HG03439 (cell line): ENCODE data around the gene AFF3.
"Not testable (repeated sequence)": the region's sequence is repeated elsewhere in the genome, so short reads cannot be mapped to it uniquely, and the experiment has no call there.

ENCODE experiments used
- ATAC-seq: cut with Tn5 transposase; IDR thresholded peaks from one replicate; pipeline ENCODE4 v1.9.1; 2021; ENCODE audit warnings: mild to moderate bottlenecking, moderate library complexity; ENCODE audit not compliant: unreplicated experiment

The AFF3 gene

DNA sequence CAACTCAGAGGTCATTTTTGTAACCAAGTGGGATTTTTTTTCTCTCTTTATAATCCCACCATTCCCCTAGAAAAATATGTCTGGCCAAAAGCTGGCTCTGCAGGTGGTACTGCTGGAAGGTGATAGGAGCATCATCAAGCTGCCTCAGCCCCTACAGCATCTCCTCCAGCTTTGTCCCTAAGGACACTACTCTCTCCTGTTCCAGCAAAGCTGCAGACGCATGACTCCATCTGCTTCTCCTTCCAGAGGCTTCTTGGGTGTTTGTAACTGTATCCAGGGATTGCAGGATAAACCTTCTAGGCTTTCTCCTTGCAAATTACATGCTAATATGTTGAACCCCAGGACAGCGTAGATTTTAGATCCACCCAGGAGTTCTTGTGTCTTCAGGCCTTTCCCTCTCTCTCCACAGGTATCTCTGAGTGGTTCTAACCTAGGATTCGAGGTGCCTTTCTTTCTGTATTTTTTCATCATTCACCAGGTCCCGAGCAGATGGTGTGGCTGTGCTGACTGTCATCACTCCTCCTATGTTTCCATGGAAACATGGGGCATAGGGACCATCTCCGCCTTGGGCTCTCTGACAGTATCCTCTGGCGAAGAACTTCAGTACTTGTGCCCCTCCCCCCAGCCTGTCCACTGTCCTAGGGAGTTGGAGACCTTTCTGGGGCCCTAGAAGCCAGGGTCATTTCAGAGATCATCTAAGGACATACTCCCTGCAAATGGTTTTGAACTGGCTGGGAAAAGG is 34.3 kb downstream of the AFF3 start:
- ATAC-seq = no peak

GRCh38 chr2:100107440-100107839 is 35.0 kb downstream of the AFF3 start:
- no peak for ATAC-seq

- ATAC-seq = no peak
Measured at GRCh38 chr2:100106460-100106859, 35.9 kb downstream of the AFF3 start.

DNA sequence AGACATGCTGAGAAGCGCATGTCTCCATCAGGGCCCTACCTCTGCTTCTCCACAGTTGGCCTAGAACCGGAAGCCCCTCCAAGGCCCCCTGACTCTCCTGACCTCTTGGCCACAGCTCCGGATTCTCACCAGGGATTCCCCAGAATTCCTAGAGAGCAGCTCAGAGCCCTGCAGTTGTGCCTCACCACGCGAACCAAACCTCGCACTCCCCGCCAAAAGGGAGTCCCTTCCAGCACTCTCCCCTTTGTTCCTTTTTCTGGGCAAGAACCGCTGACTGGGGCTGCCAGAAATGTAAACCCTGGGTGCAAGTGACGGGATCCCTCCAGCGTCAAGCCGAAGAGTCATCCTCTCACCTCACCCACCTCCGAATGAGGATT is 36.7 kb downstream of the AFF3 start:
- no peak for ATAC-seq

GRCh38 chr2:100104718-100105677 is 37.4 kb downstream of the AFF3 start:
- ATAC-seq = no peak

- ATAC-seq = not testable (repeated sequence)
Measured at GRCh38 chr2:100104265-100104664, 38.1 kb downstream of the AFF3 start.

GRCh38 chr2:100103527-100104252 is 38.7 kb downstream of the AFF3 start:
- not testable (repeated sequence) for ATAC-seq

DNA sequence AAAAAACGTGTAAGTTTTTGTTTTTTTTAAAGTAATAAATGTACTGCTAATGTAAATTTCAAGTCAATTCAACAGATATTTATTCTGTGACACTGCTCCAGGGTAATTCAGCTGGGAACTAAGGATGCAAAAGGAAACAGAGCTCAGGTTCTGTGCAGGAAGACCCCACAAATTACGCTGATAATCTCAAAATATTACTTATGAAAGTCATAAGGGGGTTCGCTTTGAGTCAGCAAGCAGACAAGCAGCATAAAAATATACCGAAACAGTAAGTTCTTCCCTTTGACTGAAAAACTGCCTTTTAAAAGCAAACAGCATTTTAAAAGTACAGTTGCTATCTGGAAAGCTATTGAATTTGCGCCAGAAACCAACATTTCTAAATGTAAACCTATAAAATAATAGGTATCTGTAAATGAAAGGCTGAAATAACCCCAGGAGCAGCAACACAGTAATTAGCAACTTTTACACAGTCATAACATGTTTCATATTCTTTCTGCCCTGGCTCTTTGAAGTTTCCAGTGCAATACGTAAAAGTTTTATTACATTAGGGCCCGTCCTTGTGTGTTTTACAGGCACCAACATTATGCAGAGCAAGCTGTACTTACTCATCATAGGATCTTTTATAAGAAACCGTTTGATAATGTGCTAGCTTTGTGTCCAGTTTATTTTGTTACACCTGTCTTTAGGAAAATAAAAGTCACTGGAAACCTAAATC is 39.8 kb downstream of the AFF3 start:
- ATAC-seq = not testable (repeated sequence)

DNA sequence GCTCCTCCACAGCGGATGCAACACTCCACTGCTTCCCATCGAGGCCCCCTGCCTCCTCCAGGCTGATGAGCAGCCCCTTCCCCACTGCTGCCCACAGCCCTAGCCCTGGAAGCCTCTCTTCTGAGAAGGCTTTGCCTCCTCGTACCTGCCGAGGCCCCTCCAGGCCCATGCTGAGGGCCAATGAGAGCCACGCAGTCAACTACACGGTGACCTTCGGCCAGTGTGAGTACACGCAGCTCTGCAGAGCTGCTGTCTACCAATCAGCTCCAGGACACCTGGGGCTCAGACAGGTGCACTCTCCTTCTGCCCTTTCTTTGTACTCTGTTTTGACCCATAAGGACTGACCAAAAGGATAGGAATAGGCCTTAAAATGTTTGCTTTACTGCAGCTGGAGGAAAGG is 43.5 kb downstream of the AFF3 start:
- not testable (repeated sequence) for ATAC-seq

GRCh38 chr2:100097611-100098294 is 44.6 kb downstream of the AFF3 start:
- not testable (repeated sequence) for ATAC-seq

DNA sequence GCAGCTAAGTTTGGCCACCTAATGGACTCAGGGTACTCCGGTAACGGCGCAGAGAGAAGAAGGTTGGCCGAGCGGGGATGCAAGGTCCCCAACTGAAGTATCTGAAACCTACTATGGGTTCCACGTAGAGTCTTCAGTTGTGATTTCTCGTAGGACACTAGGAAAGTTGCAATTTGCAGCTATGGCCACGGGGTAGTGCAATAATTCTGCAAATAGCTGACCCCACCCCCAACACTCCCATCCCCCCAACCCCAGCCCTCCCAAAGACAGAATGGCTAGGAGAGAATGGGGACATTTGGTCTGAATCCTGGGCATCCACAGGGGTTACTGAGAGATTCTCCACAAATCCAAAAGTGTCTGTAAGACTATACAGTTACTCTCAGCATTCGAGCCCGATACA is 46.5 kb downstream of the AFF3 start:
- not testable (repeated sequence) for ATAC-seq

DNA sequence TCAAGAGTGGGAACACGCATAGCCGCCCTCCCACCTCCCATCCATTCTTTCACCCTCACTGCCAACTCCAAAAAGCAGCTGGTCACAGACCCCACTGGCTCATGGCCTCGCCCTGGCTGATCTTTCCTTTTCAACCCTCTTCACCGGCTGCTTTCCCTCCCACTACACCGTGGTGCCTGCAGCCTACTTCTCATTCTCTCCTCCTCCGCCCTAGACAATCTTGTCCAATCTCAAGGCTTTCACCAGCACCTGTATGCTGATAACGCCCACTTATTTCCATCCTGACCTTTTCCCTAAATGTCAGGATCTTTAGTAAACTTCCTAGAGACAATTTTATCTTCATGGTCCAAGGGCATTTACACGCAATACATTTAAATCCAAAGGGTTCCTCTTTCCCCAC is 50.6 kb downstream of the AFF3 start:
- not testable (repeated sequence) for ATAC-seq

DNA sequence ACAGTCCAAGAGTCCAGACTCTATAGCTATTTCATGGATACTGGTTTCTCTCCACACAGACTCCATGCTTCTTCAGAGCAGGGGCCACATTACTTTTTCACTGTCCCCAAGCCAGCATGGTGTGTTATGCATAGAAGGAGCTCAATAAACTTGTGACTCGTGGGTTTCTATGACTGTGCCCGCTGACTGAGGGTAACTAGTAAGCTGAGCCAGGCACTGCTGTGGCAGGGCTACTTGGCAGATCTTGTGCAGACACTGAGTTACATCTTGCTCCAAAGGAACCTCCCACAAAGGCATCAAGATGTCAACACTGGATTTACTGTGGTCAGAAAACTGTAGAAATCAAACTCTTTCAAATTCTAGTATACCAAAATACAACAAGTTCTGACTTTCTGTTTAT is 56.6 kb downstream of the AFF3 start:
- not testable (repeated sequence) for ATAC-seq

- not testable (repeated sequence) for ATAC-seq
Measured at GRCh38 chr2:100083421-100084216, 58.8 kb downstream of the AFF3 start.

DNA sequence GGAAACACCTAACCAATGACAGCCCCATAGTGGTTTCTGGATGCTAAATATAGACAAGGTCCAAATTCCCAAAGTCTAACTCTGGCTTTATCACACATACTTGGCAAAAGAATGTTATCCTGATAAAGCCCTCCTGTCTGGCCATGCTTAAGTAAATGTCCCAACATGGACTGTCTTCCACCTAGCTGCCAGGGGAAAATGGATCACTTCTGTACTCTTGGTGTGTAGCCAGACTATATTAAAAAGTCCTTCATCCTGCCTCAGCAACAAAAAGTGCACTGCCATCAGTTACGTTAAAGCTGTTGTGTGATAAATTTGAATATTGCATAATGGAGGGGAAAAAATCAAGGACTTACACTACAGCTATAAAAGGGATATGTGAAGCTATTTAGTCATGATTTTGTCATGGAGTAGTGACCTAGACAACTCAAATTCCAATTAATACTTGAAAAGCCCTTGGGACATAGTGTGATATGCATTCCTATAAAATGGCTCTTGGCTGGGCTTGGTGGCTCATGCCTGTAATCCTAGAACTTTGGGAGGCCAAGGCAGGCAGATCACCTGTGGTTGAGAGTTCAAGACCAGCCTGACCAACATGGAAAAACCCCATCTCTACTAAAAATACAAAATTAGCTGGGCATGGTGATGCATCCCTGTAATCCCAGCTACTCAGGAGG is 60.0 kb downstream of the AFF3 start:
- ATAC-seq = not testable (repeated sequence)

DNA sequence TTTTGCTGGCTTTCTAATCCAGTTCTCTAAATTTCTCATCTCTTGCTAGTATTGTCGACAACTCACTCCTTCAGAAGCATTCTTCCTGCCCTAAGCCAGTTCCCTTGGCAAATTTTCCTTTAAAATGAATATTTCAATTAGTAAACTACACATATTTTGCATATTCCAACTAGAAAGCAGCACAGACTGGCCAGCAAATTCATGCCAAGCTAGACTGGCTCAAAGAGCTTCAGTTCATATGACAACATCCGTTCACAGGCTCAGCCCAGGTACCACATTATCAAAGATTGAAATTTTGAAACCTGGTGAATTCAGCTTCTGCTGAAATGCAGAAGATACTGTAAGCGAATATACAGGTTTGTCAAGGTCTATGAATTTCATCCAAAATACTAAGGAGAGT is 64.5 kb downstream of the AFF3 start:
- ATAC-seq = no peak

GRCh38 chr2:100077456-100077855 is 64.9 kb downstream of the AFF3 start:
- ATAC-seq = no peak

DNA sequence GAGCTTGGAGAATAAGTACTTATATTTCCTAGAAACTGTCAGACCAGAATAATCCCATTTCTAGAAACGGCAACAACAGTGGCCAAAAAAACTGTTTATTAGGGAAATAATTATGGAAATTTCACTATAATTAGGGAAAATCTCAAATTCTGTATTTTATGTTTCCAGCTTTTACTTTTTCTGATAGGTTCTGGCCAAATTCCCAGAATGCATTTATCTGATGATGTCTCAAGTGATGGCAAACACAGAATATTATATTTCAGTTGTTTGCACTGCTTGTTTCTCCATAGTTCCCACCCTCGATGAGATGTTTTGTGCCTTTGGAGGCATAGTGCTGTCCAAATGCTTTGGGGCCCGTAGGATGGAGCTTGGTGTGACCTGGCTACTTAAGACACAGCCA is 66.9 kb downstream of the AFF3 start:
- ATAC-seq = no peak

DNA sequence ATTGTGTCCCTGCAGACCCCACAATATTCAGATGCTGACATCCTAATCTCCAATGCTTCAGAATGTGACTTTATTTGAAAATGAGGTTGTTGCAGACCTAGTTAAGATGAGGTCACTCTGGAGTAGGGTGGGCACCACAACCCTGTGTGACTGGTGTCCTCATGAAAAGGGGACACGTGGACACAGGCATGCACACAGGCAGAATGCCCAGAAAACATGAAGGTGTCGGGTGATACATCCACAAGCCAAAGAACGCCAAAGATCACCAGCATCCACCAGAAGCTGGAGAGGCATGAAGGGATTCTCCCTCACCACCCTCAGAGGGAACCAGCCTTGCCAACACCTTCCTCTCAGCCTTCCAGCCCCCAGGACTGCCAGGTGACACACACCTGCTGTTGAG is 69.3 kb downstream of the AFF3 start:
- ATAC-seq = no peak
